Measurements from ENCODE around the gene SIN3A. TPM values are rescaled to one million over a fixed set of nuclear protein-coding genes. Genes with fewer than 3 reads are reported as not detected.

SIN3A gene
- total RNA-seq, 2 experiments from 2014 or later, result 44.2 to 103 TPM

GRCh38 chr15:75364881-75365280 is 86.6 kb downstream of the SIN3A start:
- intact Hi-C loops (cut with micrococcal nuclease; ENCODE audit: unreplicated experiment), result no loop called here
- no peak for TF ChIP-seq EZH2phosphoT487 (IDR thresholded peaks at IDR 0.05; ENCODE audit: borderline replicate concordance, low read depth, low read length)
- TF ChIP-seq CTCF (conservative IDR thresholded peaks at IDR 0.05; ENCODE audit: low read length), result no peak
- Histone ChIP-seq H3K27ac (ENCODE audit: low read depth, low read length, poor library complexity, severe bottlenecking) (no peak overlapping the region), H2AFZ (ENCODE audit: low read length) (no peak overlapping the region), H3K36me3 (ENCODE audit: insufficient read depth, low read length) (peaks cover 28% of the 10 kb centered on the region; the same call in 1 of the 2 replicates), H3K9me2 (ENCODE audit: insufficient read depth, low read length) (no peaks in the 10 kb centered on the region), H3K79me2 (ENCODE audit: insufficient read depth, low read depth, low read length) (peaks cover 9% of the 10 kb centered on the region; the same call in 1 of the 2 replicates), H3K4me2 (ENCODE audit: low read length) (no peak overlapping the region), H4K20me1 (ENCODE audit: insufficient read depth, low read length) (no peaks in the 10 kb centered on the region), H3K9me3 (ENCODE audit: low read length) (no peaks in the 10 kb centered on the region), H3K4me1 (ENCODE audit: insufficient read depth, low read length, poor library complexity, severe bottlenecking) (peaks cover 21% of the 10 kb centered on the region), H3K4me3 (ENCODE audit: low read depth, low read length, poor library complexity, severe bottlenecking) (no peak overlapping the region)
- DNase-seq (ENCODE audit: low spot score), result no peak
- ChIA-PET POLR2A (no interaction called here), CTCF (ENCODE audit: unreplicated experiment) (no interaction called here)
- no TSS peak for BruUV-seq (replicated peaks)

- Histone ChIP-seq H3K4me3 (ENCODE audit: low read depth, low read length, poor library complexity, severe bottlenecking) (no peak overlapping the region), H3K79me2 (ENCODE audit: insufficient read depth, low read depth, low read length) (peaks cover under 1% of the 10 kb centered on the region; the same call in 1 of the 2 replicates), H3K4me1 (ENCODE audit: insufficient read depth, low read length, poor library complexity, severe bottlenecking) (peaks cover 10% of the 10 kb centered on the region), H3K36me3 (ENCODE audit: insufficient read depth, low read length) (peaks cover 26% of the 10 kb centered on the region; the same call in 1 of the 2 replicates), H2AFZ (ENCODE audit: low read length) (no peak overlapping the region), H3K4me2 (ENCODE audit: low read length) (no peak overlapping the region), H3K9me3 (ENCODE audit: low read length) (no peaks in the 10 kb centered on the region), H3K9me2 (ENCODE audit: insufficient read depth, low read length) (no peaks in the 10 kb centered on the region), H3K27ac (ENCODE audit: low read depth, low read length, poor library complexity, severe bottlenecking) (no peak overlapping the region), H4K20me1 (ENCODE audit: insufficient read depth, low read length) (no peaks in the 10 kb centered on the region)
- CTCF ChIA-PET (ENCODE audit: unreplicated experiment), result no interaction called here
- TF ChIP-seq CTCF (conservative IDR thresholded peaks at IDR 0.05; ENCODE audit: low read length), result no peak
- TF ChIP-seq EZH2phosphoT487 (IDR thresholded peaks at IDR 0.05; ENCODE audit: borderline replicate concordance, low read depth, low read length), result no peak
- DNase-seq (ENCODE audit: low spot score), result no peak
- intact Hi-C loops (cut with micrococcal nuclease; ENCODE audit: unreplicated experiment), result no loop called here
- no TSS peak for BruUV-seq (replicated peaks)
- POLR2A ChIA-PET, result no interaction called here
Observed at GRCh38 chr15:75363786-75364185, 87.7 kb downstream of the SIN3A start.

- Histone ChIP-seq H3K4me1 (ENCODE audit: insufficient read depth, low read length, poor library complexity, severe bottlenecking) (peaks cover 10% of the 10 kb centered on the region), H3K36me3 (ENCODE audit: insufficient read depth, low read length) (peaks cover 34% of the 10 kb centered on the region; the same call in 1 of the 2 replicates), H3K27ac (ENCODE audit: low read depth, low read length, poor library complexity, severe bottlenecking) (no peak overlapping the region), H3K4me2 (ENCODE audit: low read length) (no peak overlapping the region), H3K79me2 (ENCODE audit: insufficient read depth, low read depth, low read length) (no peaks in the 10 kb centered on the region), H4K20me1 (ENCODE audit: insufficient read depth, low read length) (no peaks in the 10 kb centered on the region), H2AFZ (ENCODE audit: low read length) (no peak overlapping the region), H3K9me3 (ENCODE audit: low read length) (no peaks in the 10 kb centered on the region), H3K4me3 (ENCODE audit: low read depth, low read length, poor library complexity, severe bottlenecking) (no peak overlapping the region), H3K9me2 (ENCODE audit: insufficient read depth, low read length) (no peaks in the 10 kb centered on the region)
- CTCF ChIA-PET (ENCODE audit: unreplicated experiment), result no interaction called here
- BruUV-seq (replicated peaks), result no TSS peak
- TF ChIP-seq EZH2phosphoT487 (IDR thresholded peaks at IDR 0.05; ENCODE audit: borderline replicate concordance, low read depth, low read length) (no peak), CTCF (conservative IDR thresholded peaks at IDR 0.05; ENCODE audit: low read length) (0 out of 2 replicates have a peak, but pooled peaks have one; percentile 13)
- intact Hi-C loops (cut with micrococcal nuclease; ENCODE audit: unreplicated experiment), result no loop called here
- POLR2A ChIA-PET, result no interaction called here
- DNase-seq (ENCODE audit: low spot score), result no peak
Observed at GRCh38 chr15:75362642-75363249, 88.7 kb downstream of the SIN3A start.

All from OCI-LY7 (cell line).